Activated T-cell treated with anti-CD3 and anti-CD28 coated beads, Interleukin-2, amount 50 U/mL, for 24 hours (primary cell): ENCODE measurements around the gene FAM227B.
"Not testable (repeated sequence)": the region's sequence is repeated elsewhere in the genome, so short reads cannot be mapped to it uniquely, and the experiment has no call there.

ENCODE experiments used
- DNase-seq: peaks from one replicate; pipeline ENCODE4 v3.0.0-alpha.2; 2020
- H3K27ac Mint-ChIP-seq: 2 replicates; pipeline ENCODE4 v1.8.0; 2020; ENCODE audit warnings: mild to moderate bottlenecking, mixed read lengths
- H3K27me3 Mint-ChIP-seq: 2 replicates; pipeline ENCODE4 v1.8.0; 2020; ENCODE audit warnings: mixed read lengths
- H3K36me3 Mint-ChIP-seq: 2 replicates; pipeline ENCODE4 v1.8.0; 2020; ENCODE audit warnings: low read depth, mixed read lengths
- H3K4me1 Mint-ChIP-seq: 2 replicates; pipeline ENCODE4 v1.8.0; 2020; ENCODE audit warnings: low read depth, mixed read lengths
- H3K4me3 Mint-ChIP-seq: 2 replicates; pipeline ENCODE4 v1.8.0; 2020; ENCODE audit warnings: mild to moderate bottlenecking, moderate library complexity, mixed read lengths
- H3K9me3 Mint-ChIP-seq: 2 replicates; pipeline ENCODE4 v1.8.0; 2020; ENCODE audit warnings: mixed read lengths

The FAM227B gene

GRCh38 chr15:49492830-49493229, 127.8 kb downstream of the FAM227B start:
- H3K9me3 Mint-ChIP-seq = no peaks in the 10 kb centered on the region
- no peak overlapping the region for H3K4me3 Mint-ChIP-seq
- no peak overlapping the region for H3K27ac Mint-ChIP-seq
- no peaks in the 10 kb centered on the region for H3K4me1 Mint-ChIP-seq
- no peaks in the 10 kb centered on the region for H3K27me3 Mint-ChIP-seq
- no peak for DNase-seq
- H3K36me3 Mint-ChIP-seq = no peaks in the 10 kb centered on the region

- Mint-ChIP-seq H3K27me3 (no peaks in the 10 kb centered on the region), H3K9me3 (no peaks in the 10 kb centered on the region), H3K4me1 (no peaks in the 10 kb centered on the region), H3K27ac (no peak overlapping the region), H3K36me3 (no peaks in the 10 kb centered on the region), H3K4me3 (no peak overlapping the region)
- DNase-seq = no peak
Measured at GRCh38 chr15:49492151-49492550, 128.5 kb downstream of the FAM227B start.

- H3K4me3 Mint-ChIP-seq = no peak overlapping the region
Measured at GRCh38 chr15:49490966-49491365, 129.7 kb downstream of the FAM227B start.

GRCh38 chr15:49485401-49485800, 135.2 kb downstream of the FAM227B start:
- H3K36me3 Mint-ChIP-seq, DNase-seq, H3K27ac Mint-ChIP-seq, H3K4me3 Mint-ChIP-seq, H3K9me3 Mint-ChIP-seq, H3K27me3 Mint-ChIP-seq, H3K4me1 Mint-ChIP-seq: not testable (repeated sequence)

More at GRCh38 chr15:49490966-49491365, 129.7 kb downstream of the FAM227B start:
- no peak for DNase-seq
- no peaks in the 10 kb centered on the region for H3K4me1 Mint-ChIP-seq
- no peak overlapping the region for H3K27ac Mint-ChIP-seq
- H3K9me3 Mint-ChIP-seq = no peaks in the 10 kb centered on the region
- no peaks in the 10 kb centered on the region for H3K36me3 Mint-ChIP-seq
- H3K27me3 Mint-ChIP-seq = no peaks in the 10 kb centered on the region

- not testable (repeated sequence) for H3K27ac Mint-ChIP-seq, H3K27me3 Mint-ChIP-seq, DNase-seq, H3K36me3 Mint-ChIP-seq, H3K4me1 Mint-ChIP-seq, H3K4me3 Mint-ChIP-seq, H3K9me3 Mint-ChIP-seq
Measured at GRCh38 chr15:49478982-49479381, 141.6 kb downstream of the FAM227B start.

- DNase-seq, H3K36me3 Mint-ChIP-seq, H3K9me3 Mint-ChIP-seq, H3K27ac Mint-ChIP-seq, H3K27me3 Mint-ChIP-seq, H3K4me1 Mint-ChIP-seq, H3K4me3 Mint-ChIP-seq: not testable (repeated sequence)
Measured at GRCh38 chr15:49478021-49478420, 142.6 kb downstream of the FAM227B start.

GRCh38 chr15:49473031-49473430, 147.6 kb downstream of the FAM227B start:
- peaks cover 7% of the 10 kb centered on the region for H3K4me1 Mint-ChIP-seq
- no peaks in the 10 kb centered on the region for H3K27me3 Mint-ChIP-seq
- H3K4me3 Mint-ChIP-seq = no peak overlapping the region
- no peaks in the 10 kb centered on the region for H3K9me3 Mint-ChIP-seq
- no peak overlapping the region for H3K27ac Mint-ChIP-seq
- no peaks in the 10 kb centered on the region for H3K36me3 Mint-ChIP-seq
- no peak for DNase-seq

- H3K27me3 Mint-ChIP-seq = no peaks in the 10 kb centered on the region
- no peak for DNase-seq
- no peak overlapping the region for H3K4me3 Mint-ChIP-seq
- H3K4me1 Mint-ChIP-seq = peaks cover 7% of the 10 kb centered on the region
- H3K36me3 Mint-ChIP-seq = no peaks in the 10 kb centered on the region
- H3K9me3 Mint-ChIP-seq = no peaks in the 10 kb centered on the region
- no peak overlapping the region for H3K27ac Mint-ChIP-seq
Measured at GRCh38 chr15:49472338-49472737, 148.3 kb downstream of the FAM227B start.

GRCh38 chr15:49471733-49472132, 148.9 kb downstream of the FAM227B start:
- no peak overlapping the region for H3K27ac Mint-ChIP-seq
- H3K4me1 Mint-ChIP-seq = peaks cover 9% of the 10 kb centered on the region
- H3K36me3 Mint-ChIP-seq = no peaks in the 10 kb centered on the region
- H3K4me3 Mint-ChIP-seq = no peak overlapping the region
- no peaks in the 10 kb centered on the region for H3K27me3 Mint-ChIP-seq
- H3K9me3 Mint-ChIP-seq = no peaks in the 10 kb centered on the region
- DNase-seq = no peak

- H3K4me3 Mint-ChIP-seq, H3K9me3 Mint-ChIP-seq, H3K27me3 Mint-ChIP-seq, H3K27ac Mint-ChIP-seq, H3K36me3 Mint-ChIP-seq: not testable (repeated sequence)
- peaks cover 10% of the 10 kb centered on the region for H3K4me1 Mint-ChIP-seq
- peak; percentile 39 for DNase-seq
Measured at GRCh38 chr15:49471248-49471647, 149.4 kb downstream of the FAM227B start.

GRCh38 chr15:49468481-49468839, 152.2 kb downstream of the FAM227B start:
- no peaks in the 10 kb centered on the region for H3K27me3 Mint-ChIP-seq
- H3K4me3 Mint-ChIP-seq = no peak overlapping the region
- H3K4me1 Mint-ChIP-seq = peaks cover 12% of the 10 kb centered on the region
- H3K9me3 Mint-ChIP-seq = no peaks in the 10 kb centered on the region
- H3K36me3 Mint-ChIP-seq = no peaks in the 10 kb centered on the region
- DNase-seq = no peak
- no peak overlapping the region for H3K27ac Mint-ChIP-seq

GRCh38 chr15:49467746-49468480, 152.7 kb downstream of the FAM227B start:
- H3K4me3 Mint-ChIP-seq = no peak overlapping the region
- H3K4me1 Mint-ChIP-seq = peaks cover 12% of the 10 kb centered on the region
- H3K9me3 Mint-ChIP-seq = no peaks in the 10 kb centered on the region
- no peaks in the 10 kb centered on the region for H3K36me3 Mint-ChIP-seq
- H3K27me3 Mint-ChIP-seq = no peaks in the 10 kb centered on the region
- no peak for DNase-seq
- H3K27ac Mint-ChIP-seq = no peak overlapping the region

- no peak overlapping the region for H3K27ac Mint-ChIP-seq
- no peaks in the 10 kb centered on the region for H3K36me3 Mint-ChIP-seq
- peaks cover 6% of the 10 kb centered on the region for H3K4me1 Mint-ChIP-seq
- H3K9me3 Mint-ChIP-seq = no peaks in the 10 kb centered on the region
- H3K4me3 Mint-ChIP-seq = no peak overlapping the region
- DNase-seq = no peak
- no peaks in the 10 kb centered on the region for H3K27me3 Mint-ChIP-seq
Measured at GRCh38 chr15:49466119-49466518, 154.5 kb downstream of the FAM227B start.

- Mint-ChIP-seq H3K9me3 (no peaks in the 10 kb centered on the region), H3K27me3 (no peaks in the 10 kb centered on the region), H3K27ac (no peak overlapping the region), H3K4me3 (no peak overlapping the region), H3K36me3 (no peaks in the 10 kb centered on the region), H3K4me1 (peaks cover 6% of the 10 kb centered on the region)
- no peak for DNase-seq
Measured at GRCh38 chr15:49464522-49464921, 156.1 kb downstream of the FAM227B start.

GRCh38 chr15:49462232-49462844, 158.3 kb downstream of the FAM227B start:
- Mint-ChIP-seq H3K27ac (no peak overlapping the region), H3K4me3 (no peak overlapping the region), H3K36me3 (no peaks in the 10 kb centered on the region), H3K9me3 (no peaks in the 10 kb centered on the region), H3K4me1 (peaks cover 6% of the 10 kb centered on the region), H3K27me3 (no peaks in the 10 kb centered on the region)
- DNase-seq = no peak
